ENCODE measurements around the gene MUC3A. TPM values are rescaled to one million over a fixed set of nuclear protein-coding genes. Genes with fewer than 3 reads are reported as not detected.
"Not testable (repeated sequence)": the region's sequence is repeated elsewhere in the genome, so short reads cannot be mapped to it uniquely, and the experiment has no call there.

Gene MUC3A
- total and polyA plus RNA-seq, 2 of the 8 experiments (the other 6 are each of a cell fraction or from before 2014, with no cell fraction given): 15.4 to 43.9 TPM

DNA sequence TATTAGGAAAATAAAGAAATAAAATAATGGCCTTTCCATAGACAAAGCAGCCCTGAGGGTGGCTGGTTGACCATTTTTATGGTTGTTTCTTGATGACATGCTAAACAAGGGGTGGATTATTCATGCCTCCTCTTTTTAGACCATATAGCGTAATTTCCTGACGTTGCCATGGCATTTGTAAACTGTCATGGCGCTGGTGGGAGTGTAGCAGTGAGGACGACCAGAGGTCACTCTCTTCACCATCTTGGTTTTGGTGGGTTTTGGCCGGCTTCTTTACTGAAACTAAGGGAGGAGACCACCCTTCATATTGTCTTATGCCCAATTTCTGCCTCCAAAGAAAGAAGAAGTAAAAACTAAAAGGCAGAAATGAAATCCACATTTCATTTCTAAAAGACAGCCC lies 30.0 kb upstream of the MUC3A start:
- H3K4me1 ChIP-seq (replicated peaks in 1 of 4; ENCODE audit: control insufficient read depth in 3 of 4, insufficient read depth in 4 of 4, low read length in 3 of 4); H3K4ac ChIP-seq (replicated peaks; ENCODE audit: insufficient read length, low read depth, low read length); H2BK15ac ChIP-seq (ENCODE audit: low read length); H3K9ac ChIP-seq (replicated peaks in 1 of 4; ENCODE audit: extremely low read depth in 1 of 4, low read depth in 3 of 4, low read length in 3 of 4); H3K79me2 ChIP-seq (ENCODE audit: control insufficient read depth in 1 of 2, insufficient read depth in 2 of 2, low read length in 2 of 2); H3K56ac ChIP-seq (replicated peaks; ENCODE audit: insufficient read length, low read depth, low read length); H2BK20ac ChIP-seq (ENCODE audit: low read length); H2BK12ac ChIP-seq (ENCODE audit: low read depth, low read length); H3K14ac ChIP-seq (ENCODE audit: insufficient read length); H3K79me1 ChIP-seq (ENCODE audit: low read depth, low read length); H3K4me2 ChIP-seq (ENCODE audit: insufficient read depth in 1 of 2, low read depth in 2 of 2, low read length in 2 of 2); H3K27ac ChIP-seq (ENCODE audit: low read depth, low read length); H3K23me2 ChIP-seq (ENCODE audit: low read depth, low read length); H3K4me3 ChIP-seq (ENCODE audit: extremely low read depth in 1 of 4, insufficient read depth in 2 of 4, low read depth in 3 of 4, low read length in 4 of 4); H4K8ac ChIP-seq (ENCODE audit: extremely low read depth, insufficient read depth, low read length); H2AFZ ChIP-seq (ENCODE audit: low read length); FAIRE-seq; H3K23ac ChIP-seq (ENCODE audit: insufficient read length); POLR2A ChIA-PET (ENCODE audit: partially characterized antibody); H2BK120ac ChIP-seq (replicated peaks; ENCODE audit: low read depth, low read length); H4K20me1 ChIP-seq (replicated peaks in 1 of 2; ENCODE audit: control insufficient read depth in 1 of 2, insufficient read depth in 2 of 2, low read length in 2 of 2); H4K5ac ChIP-seq (ENCODE audit: insufficient read length, low read depth, low read length); DNase-seq (ENCODE audit: low read depth in 1 of 2, low spot score in 2 of 2); H3K9me3 ChIP-seq (ENCODE audit: insufficient read depth in 2 of 2, low read depth in 1 of 2, low read length in 1 of 2); H3K27me3 ChIP-seq (replicated peaks in 1 of 4; ENCODE audit: control insufficient read depth in 3 of 4, extremely low read depth in 1 of 4, insufficient read depth in 3 of 4, low read length in 3 of 4); H4K91ac ChIP-seq (replicated peaks; ENCODE audit: insufficient read length, low read length); H3K18ac ChIP-seq (ENCODE audit: extremely low read depth, low read length); H2AK5ac ChIP-seq (ENCODE audit: low read depth, low read length); H3K36me3 ChIP-seq (ENCODE audit: control insufficient read depth in 2 of 4, insufficient read depth in 4 of 4, low read length in 3 of 4); H2BK5ac ChIP-seq (ENCODE audit: low read depth, low read length): not testable (repeated sequence)
- CTCF ChIA-PET (ENCODE audit: partially characterized antibody): interaction anchor here (0.9 kb wide), 1 partner anchor 21 kb away, joined by 3 read pairs; no protein-coding TSS in a partner anchor
- WGBS, 2 experiments (ENCODE audit: extremely low coverage in 1 of 2, insufficient coverage in 1 of 2, insufficient read length in 1 of 2, insufficient replicate concordance in 2 of 2, low coverage in 1 of 2, low lambda C conversion rate in 2 of 2, missing lambda C conversion rate in 1 of 2): 90% methylated on average over 5 of the region's 5 CpGs; no CpG with 5 or more reads in 1 of the 2 experiments

Measured in H1 (cell line).